Measurements from ENCODE around the gene BICC1. TPM values are rescaled to one million over a fixed set of nuclear protein-coding genes. Genes with fewer than 3 reads are reported as not detected.

BICC1 gene
- total RNA-seq, 4 donors from 2014 or later = 4.7 to 29.7 (median 18.0) TPM

DNA sequence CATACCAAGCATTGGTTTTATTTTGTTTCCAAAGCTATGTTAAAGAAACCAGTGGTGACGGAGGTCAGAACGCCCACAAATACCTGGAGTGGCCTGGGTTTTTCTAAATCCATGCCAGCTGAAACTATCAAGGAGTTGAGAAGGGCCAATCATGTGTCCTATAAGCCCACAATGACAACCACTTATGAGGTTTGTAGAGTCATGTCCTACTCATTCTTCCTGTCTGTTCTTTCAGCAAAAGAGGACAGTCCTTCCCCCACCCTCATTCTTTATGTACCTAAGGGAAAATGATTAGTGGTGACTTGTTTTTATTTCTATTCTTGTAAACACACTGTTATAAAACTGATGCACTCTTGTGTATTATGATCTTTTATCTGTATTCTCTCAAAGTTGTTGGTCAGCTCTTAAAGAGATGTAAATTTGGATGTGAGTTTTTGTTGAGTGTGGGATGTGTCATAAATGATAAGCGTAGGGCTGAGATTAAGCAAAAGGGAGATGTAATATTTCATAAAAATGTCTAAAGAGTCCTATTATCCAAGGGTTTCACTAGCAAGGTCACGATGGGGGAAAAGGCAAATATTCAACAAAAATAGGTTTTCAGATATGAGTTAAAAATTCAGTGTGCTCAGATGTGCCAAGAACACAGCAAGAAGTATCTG, 294.4 kb downstream of the BICC1 start:
- TF ChIP-seq, protein P1, sequence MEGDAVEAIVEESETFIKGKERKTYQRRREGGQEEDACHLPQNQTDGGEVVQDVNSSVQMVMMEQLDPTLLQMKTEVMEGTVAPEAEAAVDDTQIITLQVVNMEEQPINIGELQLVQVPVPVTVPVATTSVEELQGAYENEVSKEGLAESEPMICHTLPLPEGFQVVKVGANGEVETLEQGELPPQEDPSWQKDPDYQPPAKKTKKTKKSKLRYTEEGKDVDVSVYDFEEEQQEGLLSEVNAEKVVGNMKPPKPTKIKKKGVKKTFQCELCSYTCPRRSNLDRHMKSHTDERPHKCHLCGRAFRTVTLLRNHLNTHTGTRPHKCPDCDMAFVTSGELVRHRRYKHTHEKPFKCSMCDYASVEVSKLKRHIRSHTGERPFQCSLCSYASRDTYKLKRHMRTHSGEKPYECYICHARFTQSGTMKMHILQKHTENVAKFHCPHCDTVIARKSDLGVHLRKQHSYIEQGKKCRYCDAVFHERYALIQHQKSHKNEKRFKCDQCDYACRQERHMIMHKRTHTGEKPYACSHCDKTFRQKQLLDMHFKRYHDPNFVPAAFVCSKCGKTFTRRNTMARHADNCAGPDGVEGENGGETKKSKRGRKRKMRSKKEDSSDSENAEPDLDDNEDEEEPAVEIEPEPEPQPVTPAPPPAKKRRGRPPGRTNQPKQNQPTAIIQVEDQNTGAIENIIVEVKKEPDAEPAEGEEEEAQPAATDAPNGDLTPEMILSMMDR (IDR thresholded peaks at IDR 0.05 in 4 of 5, conservative IDR thresholded peaks at IDR 0.05 in 1 of 5) = no peak
- no peak for TF ChIP-seq POLR2A (IDR thresholded peaks at IDR 0.05)
- no peaks in the 10 kb centered on the region for H3K9me3 ChIP-seq
- H3K27ac ChIP-seq = no peak overlapping the region
- H3K4me3 ChIP-seq = no peak overlapping the region
- in situ Hi-C loops (cut with MboI; ENCODE audit: low sequenced_read_pairs in 4 of 4) = no loop called here
- intact Hi-C loops (cut with DNase I; ENCODE audit: low total_unique reads) = no loop called here
- H3K36me3 ChIP-seq = no peaks in the 10 kb centered on the region
- H3K27me3 ChIP-seq = no peaks in the 10 kb centered on the region
- no peak for DNase-seq
- ATAC-seq = no peak
- H3K4me1 ChIP-seq = no peaks in the 10 kb centered on the region

DNA sequence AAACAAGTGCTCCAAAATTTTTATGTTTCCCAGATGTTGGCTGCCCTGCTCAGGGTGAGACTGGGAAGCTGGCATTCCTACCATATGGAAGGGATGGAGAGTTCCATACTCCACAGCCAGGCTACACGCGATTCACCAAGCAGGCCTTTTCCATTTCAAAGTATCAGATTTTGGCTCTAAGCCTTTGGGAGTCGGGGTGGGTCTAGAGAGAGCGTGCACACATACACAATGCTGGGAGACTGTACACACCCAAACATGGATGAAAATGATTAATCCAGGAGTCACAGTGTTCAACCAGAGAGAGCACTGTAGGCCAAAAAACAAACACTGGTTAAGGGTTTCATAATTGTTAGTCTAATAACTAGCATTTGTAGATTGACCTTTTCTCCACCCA, 295.0 kb downstream of the BICC1 start:
- DNase-seq (no peak), ATAC-seq (no peak)
- H3K9me3 ChIP-seq = no peaks in the 10 kb centered on the region
- intact Hi-C loops (cut with DNase I; ENCODE audit: low total_unique reads) = no loop called here
- no peak overlapping the region for H3K4me3 ChIP-seq
- H3K36me3 ChIP-seq = no peaks in the 10 kb centered on the region
- H3K4me1 ChIP-seq = no peaks in the 10 kb centered on the region
- in situ Hi-C loops (cut with MboI; ENCODE audit: low sequenced_read_pairs in 4 of 4) = no loop called here
- TF ChIP-seq, protein P1 (IDR thresholded peaks at IDR 0.05 in 4 of 5, conservative IDR thresholded peaks at IDR 0.05 in 1 of 5) = no peak
- TF ChIP-seq POLR2A (IDR thresholded peaks at IDR 0.05) = no peak
- no peak overlapping the region for H3K27ac ChIP-seq
- no peaks in the 10 kb centered on the region for H3K27me3 ChIP-seq

- in situ Hi-C loops (cut with MboI; ENCODE audit: low sequenced_read_pairs in 4 of 4) (no loop called here), intact Hi-C loops (cut with DNase I; ENCODE audit: low total_unique reads) (no loop called here)
- H3K4me1 ChIP-seq = no peaks in the 10 kb centered on the region
- H3K27ac ChIP-seq = no peak overlapping the region
- no peaks in the 10 kb centered on the region for H3K9me3 ChIP-seq
- no peak overlapping the region for H3K4me3 ChIP-seq
- no peak for DNase-seq
- no peaks in the 10 kb centered on the region for H3K36me3 ChIP-seq
- ATAC-seq = no peak
- no peaks in the 10 kb centered on the region for H3K27me3 ChIP-seq
- TF ChIP-seq, protein P1 (IDR thresholded peaks at IDR 0.05 in 4 of 5, conservative IDR thresholded peaks at IDR 0.05 in 1 of 5) = no peak
- no peak for TF ChIP-seq POLR2A (IDR thresholded peaks at IDR 0.05)
These were observed 298.1 kb downstream of the BICC1 start for GRCh38 chr10:58810751-58811150.

DNA sequence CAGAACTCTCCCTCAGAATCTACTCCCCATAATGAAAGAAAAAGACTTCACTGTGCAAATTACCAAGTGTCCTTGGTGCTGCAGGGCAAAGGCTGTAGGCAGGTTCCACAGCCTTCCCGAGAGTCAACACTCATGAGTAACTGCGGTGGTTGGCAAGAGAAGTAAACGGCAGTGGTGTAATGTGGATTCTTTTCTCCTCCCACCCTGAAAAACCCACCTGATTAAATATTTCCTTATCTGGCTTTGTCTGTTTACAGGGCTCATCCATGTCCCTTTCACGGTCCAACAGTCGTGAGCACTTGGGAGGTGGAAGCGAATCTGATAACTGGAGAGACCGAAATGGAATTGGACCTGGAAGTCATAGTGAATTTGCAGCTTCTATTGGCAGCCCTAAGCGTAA, 300.9 kb downstream of the BICC1 start:
- Histone ChIP-seq H3K9me3 (no peaks in the 10 kb centered on the region), H3K4me1 (no peaks in the 10 kb centered on the region), H3K4me3 (no peak overlapping the region), H3K27ac (no peak overlapping the region), H3K36me3 (no peaks in the 10 kb centered on the region), H3K27me3 (no peaks in the 10 kb centered on the region)
- intact Hi-C loops (cut with DNase I; ENCODE audit: low total_unique reads) = no loop called here
- in situ Hi-C loops (cut with MboI; ENCODE audit: low sequenced_read_pairs in 4 of 4) = no loop called here
- TF ChIP-seq, protein P1 (IDR thresholded peaks at IDR 0.05 in 4 of 5, conservative IDR thresholded peaks at IDR 0.05 in 1 of 5) = no peak
- TF ChIP-seq POLR2A (IDR thresholded peaks at IDR 0.05) = no peak
- DNase-seq (no peak), ATAC-seq (no peak)
